Large intestine (tissue), 3 donors: ENCODE measurements around the gene FAM3D. TPM values are rescaled to one million over a fixed set of nuclear protein-coding genes. Genes with fewer than 3 reads are reported as not detected.
A peak's percentile ranks its signal among the peaks of the same experiment; 100 is the strongest.

Experiments
- DNase-seq, 2 donors: peaks; one replicate each; pipeline versions ENCODE4 v3.0.0 to v3.0.0-alpha.2; 2013
- H3K27ac ChIP-seq: one replicate; pipeline ENCODE4 v1.5.1; 2013; ENCODE audit warnings: low read length
- H3K27me3 ChIP-seq: 2 replicates; pipeline ENCODE4 v1.6.1; 2013; ENCODE audit warnings: low read length; ENCODE audit not compliant: control insufficient read depth, insufficient read depth
- H3K36me3 ChIP-seq: 2 replicates; pipeline ENCODE4 v1.6.1; 2013; ENCODE audit warnings: low read length; ENCODE audit not compliant: control insufficient read depth, insufficient read depth
- H3K4me1 ChIP-seq: one replicate; pipeline ENCODE4 v1.6.1; 2013; ENCODE audit warnings: low read length; ENCODE audit not compliant: control insufficient read depth, insufficient read depth
- H3K4me3 ChIP-seq: one replicate; pipeline ENCODE4 v1.5.1; 2013; ENCODE audit warnings: low read length
- H3K9me3 ChIP-seq: one replicate; pipeline ENCODE4 v1.6.1; 2013; ENCODE audit warnings: mild to moderate bottlenecking, low read depth, low read length, moderate library complexity; ENCODE audit not compliant: control insufficient read depth
- WGBS: methylation state at CpG from one replicate; pipeline ENCODE4 v1.1.5; 2013; ENCODE audit warnings: low lambda C conversion rate; ENCODE audit not compliant: insufficient coverage; 5-methylcytosine and 5-hydroxymethylcytosine counted together
- polyA plus RNA-seq: library from polyadenylated mRNA; unstranded; fragments of 120-200 nt; gene quantifications from one replicate; pipeline ENCODE4 v1.2.1, GENCODE V29; 2013

The FAM3D gene
- polyA plus RNA-seq, 1 donor: 6.2 TPM

DNA sequence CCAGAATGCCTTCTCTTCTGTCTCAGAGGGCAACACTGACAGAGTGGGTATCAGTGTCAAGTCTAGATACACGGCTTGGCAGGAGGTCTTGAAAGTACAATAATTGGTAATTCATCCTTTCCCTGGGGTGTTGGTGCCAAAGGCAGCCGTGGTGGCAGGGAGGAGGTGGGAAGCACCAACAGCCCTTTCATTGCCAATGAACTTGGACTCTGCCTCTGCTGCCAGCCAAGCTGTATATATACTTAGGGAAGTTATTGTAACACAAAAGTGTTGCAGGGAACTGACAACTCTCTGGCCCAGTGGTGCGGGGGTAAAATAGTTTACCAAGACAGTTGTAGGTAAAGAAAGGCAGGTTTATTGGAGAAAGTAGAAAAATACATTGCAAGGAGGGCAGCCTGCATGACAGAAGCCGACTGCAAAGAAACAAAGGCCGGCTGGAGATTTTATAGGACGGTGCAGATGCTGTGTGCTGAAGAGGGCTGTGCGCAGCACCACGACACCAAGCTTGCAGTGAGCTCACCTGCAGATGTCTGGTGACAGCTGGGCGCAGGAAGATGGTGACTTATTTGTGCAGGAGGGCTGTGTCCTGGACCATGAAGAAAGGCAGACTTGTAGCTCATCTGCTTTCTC, 4.0 kb upstream of the FAM3D start:
- no peaks in the 10 kb centered on the region for H3K36me3 ChIP-seq
- no peak overlapping the region for H3K27ac ChIP-seq
- no peaks in the 10 kb centered on the region for H3K27me3 ChIP-seq
- H3K4me3 ChIP-seq: no peak overlapping the region
- peaks cover 27% of the 10 kb centered on the region for H3K4me1 ChIP-seq
- no peak for DNase-seq
- 80% methylated on average over 1 of the region's 9 CpGs for WGBS
- H3K9me3 ChIP-seq: no peaks in the 10 kb centered on the region

DNA sequence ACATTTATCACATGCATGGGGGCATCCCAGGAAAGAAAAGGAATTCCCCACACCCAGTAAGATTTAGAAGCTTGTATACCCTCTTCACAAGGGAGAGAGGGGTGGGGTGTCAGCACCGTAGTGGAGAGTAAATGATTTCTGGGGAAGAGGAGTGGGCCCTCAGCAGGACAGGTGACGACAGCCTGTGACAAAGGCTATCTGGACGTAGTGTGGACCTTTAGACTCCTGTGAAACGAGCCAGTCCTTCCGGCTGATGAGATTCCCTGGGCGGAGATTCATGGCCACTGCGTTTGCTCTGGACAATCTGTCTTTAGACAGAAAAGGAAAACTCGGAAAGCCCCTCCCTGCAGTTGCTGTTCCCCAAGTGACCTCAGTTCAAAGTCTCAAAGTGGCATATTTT, 1.7 kb upstream of the FAM3D start:
- Histone ChIP-seq H3K4me1 (peaks cover 27% of the 10 kb centered on the region), H3K36me3 (no peaks in the 10 kb centered on the region), H3K4me3 (no peak overlapping the region), H3K27ac (peak overlapping the region; percentile 79), H3K9me3 (no peaks in the 10 kb centered on the region), H3K27me3 (no peaks in the 10 kb centered on the region)
- peak; percentile 74 to 89 for DNase-seq
- WGBS: no CpG with 5 or more reads among the region's 8 CpGs

DNA sequence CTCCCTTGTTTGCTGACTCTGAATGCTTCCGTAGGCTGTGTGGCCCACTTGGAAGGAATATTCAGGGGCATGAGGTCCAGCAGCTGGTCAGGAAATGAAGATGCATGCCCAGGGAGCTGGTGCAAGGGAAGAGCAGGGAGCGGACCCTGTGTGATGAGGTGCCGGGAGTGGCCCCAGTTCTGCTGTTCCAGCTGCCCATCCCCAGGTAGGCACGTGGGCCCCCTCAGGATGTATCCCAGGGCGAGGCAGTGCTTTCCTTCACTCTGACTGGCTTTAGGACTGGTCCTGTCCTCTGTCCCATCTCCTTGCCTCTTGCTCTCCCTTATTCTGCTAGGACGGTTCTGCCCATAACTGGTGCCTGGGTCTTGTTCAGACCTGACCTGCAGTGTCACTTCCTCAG, 1.1 kb upstream of the FAM3D start:
- H3K36me3 ChIP-seq: no peaks in the 10 kb centered on the region
- H3K4me1 ChIP-seq: peaks cover 27% of the 10 kb centered on the region
- no peak overlapping the region for H3K4me3 ChIP-seq
- H3K9me3 ChIP-seq: no peaks in the 10 kb centered on the region
- peak overlapping the region; percentile 79 for H3K27ac ChIP-seq
- H3K27me3 ChIP-seq: no peaks in the 10 kb centered on the region
- no peak for DNase-seq
- 100% methylated on average over 1 of the region's 6 CpGs for WGBS

DNA sequence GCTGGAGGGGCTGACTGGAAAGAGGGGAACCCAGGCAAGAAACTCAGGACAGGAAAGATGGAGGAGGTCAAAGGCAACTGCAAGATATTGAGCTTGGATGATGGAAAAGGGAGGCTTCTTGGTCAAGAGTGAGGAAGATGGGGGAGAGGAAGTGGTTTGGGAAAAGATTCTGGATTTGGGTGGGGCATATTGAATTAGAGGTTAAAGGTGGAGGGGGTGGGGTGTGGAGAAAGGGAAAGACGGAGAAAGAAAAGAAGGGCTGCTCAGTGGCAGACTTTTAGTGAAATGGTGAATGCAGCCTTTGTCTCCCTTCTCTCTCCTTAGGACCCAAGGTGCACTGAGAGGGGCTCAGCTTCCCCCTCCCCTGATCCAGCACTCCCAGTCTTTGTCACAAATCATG, 655 bp upstream of the FAM3D start:
- Histone ChIP-seq H3K4me3 (no peak overlapping the region), H3K36me3 (no peaks in the 10 kb centered on the region)
- WGBS: no CpG with 5 or more reads among the region's 1 CpG

DNA sequence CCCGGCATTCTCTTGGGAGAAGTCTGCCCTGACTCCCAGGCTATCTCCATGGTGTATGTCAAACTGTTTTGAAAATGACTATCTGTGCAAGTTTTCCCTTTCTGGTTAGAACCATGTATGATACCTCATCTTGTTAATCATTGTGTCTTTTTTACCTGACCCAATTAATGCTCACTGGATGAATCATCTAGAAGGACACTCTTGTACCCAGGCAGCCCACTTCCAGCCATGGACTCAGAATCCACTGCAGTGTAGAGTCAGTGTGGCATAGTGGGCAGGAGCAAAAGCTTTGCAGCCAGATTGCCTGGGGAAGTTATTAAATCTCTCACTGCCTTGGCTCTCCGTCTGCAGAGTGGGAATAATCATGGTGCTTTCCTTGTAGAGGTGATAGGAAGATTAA, 1.2 kb downstream of the FAM3D start:
- Histone ChIP-seq H3K36me3 (no peaks in the 10 kb centered on the region), H3K4me1 (peaks cover 27% of the 10 kb centered on the region), H3K27me3 (no peaks in the 10 kb centered on the region), H3K27ac (no peak overlapping the region), H3K9me3 (no peaks in the 10 kb centered on the region), H3K4me3 (no peak overlapping the region)
- no CpG with 5 or more reads among the region's 2 CpGs for WGBS
- no peak for DNase-seq

More for the DNA sequence above, 655 bp upstream of the FAM3D start:
- DNase-seq: no peak
- no peaks in the 10 kb centered on the region for H3K9me3 ChIP-seq
- peaks cover 27% of the 10 kb centered on the region for H3K4me1 ChIP-seq
- peak overlapping the region; percentile 79 for H3K27ac ChIP-seq
- H3K27me3 ChIP-seq: no peaks in the 10 kb centered on the region

DNA sequence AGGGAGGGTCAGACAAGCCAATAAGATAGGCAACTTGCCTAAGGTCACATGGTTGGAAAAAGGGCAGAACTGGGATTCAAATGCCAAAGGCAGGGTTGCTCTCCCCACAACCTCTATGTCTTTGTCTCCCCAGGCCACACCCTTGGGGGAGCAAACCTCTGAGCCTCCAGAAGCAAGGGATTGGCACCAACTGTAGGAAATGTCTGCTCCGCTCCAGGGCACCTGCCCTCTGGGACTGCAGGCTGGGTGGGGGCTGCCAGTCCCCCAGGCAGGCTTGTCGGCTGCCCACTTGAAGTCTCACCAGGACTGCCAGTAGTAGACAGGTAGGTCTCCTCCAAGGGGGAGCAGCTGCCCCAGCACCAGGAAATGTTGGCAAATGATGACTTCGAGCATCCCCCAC, 2.0 kb downstream of the FAM3D start:
- Histone ChIP-seq H3K27me3 (no peaks in the 10 kb centered on the region), H3K36me3 (no peaks in the 10 kb centered on the region), H3K27ac (no peak overlapping the region), H3K9me3 (no peaks in the 10 kb centered on the region), H3K4me1 (peaks cover 27% of the 10 kb centered on the region), H3K4me3 (no peak overlapping the region)
- no peak for DNase-seq
- WGBS: no CpG with 5 or more reads among the region's 3 CpGs

DNA sequence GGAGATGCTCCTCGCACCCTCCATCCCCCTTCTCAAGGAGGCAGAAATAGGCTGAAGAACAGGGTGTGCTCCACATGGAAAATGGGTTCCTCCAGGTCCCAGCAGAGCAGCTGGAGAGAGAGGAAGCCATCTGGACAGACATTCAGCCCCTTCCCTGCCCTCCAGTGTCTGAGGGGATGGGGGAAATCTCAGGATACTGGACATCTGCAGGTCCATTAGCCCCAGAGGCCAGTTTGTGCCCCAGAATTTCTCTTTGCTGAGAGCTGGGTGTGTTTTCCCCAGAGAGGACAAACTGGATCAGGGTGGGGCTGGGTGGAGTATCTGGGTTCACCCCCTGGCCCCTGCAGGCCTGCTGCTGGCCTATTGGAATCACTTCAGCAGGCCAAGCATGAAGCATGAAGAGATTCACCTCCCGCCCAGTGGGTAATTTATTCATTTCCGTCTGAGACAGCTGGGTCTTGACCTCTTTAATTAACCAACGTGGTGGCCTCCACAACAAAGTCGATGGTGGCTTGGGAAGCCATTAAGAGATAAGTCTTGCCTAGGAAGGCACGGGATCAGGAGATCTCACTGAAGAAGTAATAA, 4.6 kb downstream of the FAM3D start:
- Histone ChIP-seq H3K4me1 (peaks cover 8% of the 10 kb centered on the region), H3K27ac (no peak overlapping the region), H3K36me3 (no peaks in the 10 kb centered on the region), H3K9me3 (no peaks in the 10 kb centered on the region), H3K27me3 (no peaks in the 10 kb centered on the region), H3K4me3 (no peak overlapping the region)
- no CpG with 5 or more reads among the region's 6 CpGs for WGBS
- no peak for DNase-seq

DNA sequence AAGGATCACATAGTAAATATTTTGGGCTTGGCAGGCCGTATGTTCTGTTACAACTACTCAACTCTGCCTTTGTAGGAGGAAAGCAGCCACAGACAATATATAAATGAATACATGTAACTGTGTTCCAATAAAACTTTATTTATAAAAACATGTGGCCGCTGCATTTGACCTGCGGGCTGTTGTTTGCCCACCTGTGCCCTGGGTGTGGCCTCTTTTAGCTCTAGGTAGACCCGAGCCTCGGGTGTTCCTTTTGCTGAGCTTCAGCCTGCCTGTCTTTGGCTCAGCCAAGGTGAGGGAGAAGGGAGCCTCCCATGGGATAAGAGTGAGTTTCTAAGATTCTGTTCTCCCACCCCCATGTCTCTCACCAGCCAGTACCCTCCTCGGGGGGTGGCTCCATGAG, 5.6 kb downstream of the FAM3D start:
- H3K4me3 ChIP-seq: no peak overlapping the region
- peaks cover under 1% of the 10 kb centered on the region for H3K4me1 ChIP-seq
- no peak overlapping the region for H3K27ac ChIP-seq
- WGBS: no CpG with 5 or more reads among the region's 6 CpGs
- H3K9me3 ChIP-seq: no peaks in the 10 kb centered on the region
- peaks cover 3% of the 10 kb centered on the region for H3K27me3 ChIP-seq
- no peaks in the 10 kb centered on the region for H3K36me3 ChIP-seq
- no peak for DNase-seq

DNA sequence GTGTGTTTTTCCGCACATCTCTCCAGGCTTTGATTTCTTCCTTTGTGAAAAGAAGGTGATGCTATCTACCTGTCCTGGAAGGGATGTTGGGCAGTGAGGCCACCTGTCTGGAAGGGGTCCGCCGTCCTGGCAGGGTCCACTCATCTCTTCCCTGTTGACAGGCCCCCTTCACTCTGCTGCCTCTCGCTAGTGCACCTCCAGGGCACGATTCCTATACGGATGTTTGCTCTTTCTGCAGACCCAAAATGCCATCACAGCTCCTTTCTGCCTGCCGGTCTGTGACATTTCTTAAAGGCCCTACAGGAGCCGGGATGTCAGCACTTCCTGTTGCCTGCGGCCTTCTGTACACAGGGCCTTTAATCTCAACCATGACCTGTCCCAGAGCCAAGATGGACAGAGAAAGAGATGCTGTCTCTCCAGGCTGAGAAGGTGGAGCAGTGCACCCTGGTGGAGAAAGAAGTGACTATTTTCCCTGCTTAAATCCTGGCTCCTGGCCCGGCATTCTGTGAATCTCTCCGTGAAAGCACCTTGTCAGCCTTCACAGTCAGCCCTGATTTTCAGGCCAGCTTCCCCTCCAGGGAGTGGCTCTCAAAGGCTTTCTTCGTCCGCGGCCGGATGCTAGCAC, 7.4 kb downstream of the FAM3D start:
- H3K27ac ChIP-seq: no peak overlapping the region
- no peaks in the 10 kb centered on the region for H3K36me3 ChIP-seq
- H3K27me3 ChIP-seq: peaks cover 6% of the 10 kb centered on the region
- H3K9me3 ChIP-seq: no peaks in the 10 kb centered on the region
- no peaks in the 10 kb centered on the region for H3K4me1 ChIP-seq
- no peak overlapping the region for H3K4me3 ChIP-seq
- WGBS: no CpG with 5 or more reads among the region's 15 CpGs
- DNase-seq: no peak

DNA sequence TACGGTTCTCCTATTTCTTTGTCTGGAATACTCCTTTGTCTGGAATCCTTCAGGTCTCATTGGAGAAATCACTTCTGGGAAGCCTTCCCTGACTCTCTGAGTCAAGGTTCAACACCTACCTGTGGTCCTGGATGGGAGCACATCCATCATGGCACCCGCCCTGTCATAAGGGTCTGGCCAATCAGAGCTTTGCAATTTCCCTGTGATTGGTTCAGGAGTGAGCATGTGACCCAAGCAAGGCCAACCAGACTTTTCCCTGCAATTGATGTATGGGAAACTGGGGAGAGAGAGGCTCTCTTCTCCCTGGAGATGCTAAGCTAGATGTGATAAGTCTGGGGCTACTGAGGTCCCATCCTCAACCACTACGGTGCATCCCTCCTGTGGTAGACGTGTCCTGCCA, 8.1 kb downstream of the FAM3D start:
- no peak overlapping the region for H3K27ac ChIP-seq
- peaks cover 6% of the 10 kb centered on the region for H3K27me3 ChIP-seq
- no peak for DNase-seq
- no peaks in the 10 kb centered on the region for H3K36me3 ChIP-seq
- WGBS: no CpG with 5 or more reads among the region's 4 CpGs
- no peaks in the 10 kb centered on the region for H3K4me1 ChIP-seq
- no peak overlapping the region for H3K4me3 ChIP-seq
- H3K9me3 ChIP-seq: no peaks in the 10 kb centered on the region
